GM10266 (cell line): ENCODE results near the gene IRAK1BP1.

Experiments used
- DNase-seq: peaks from one replicate; pipeline ENCODE4 v3.0.0; 2012; ENCODE audit errors: extremely low spot score
- CTCF ChIP-seq: IDR thresholded peaks from 2 replicates; pipeline ENCODE4 v1.5.1; 2012; ENCODE audit warnings: mild to moderate bottlenecking, low read depth; ENCODE audit not compliant: control insufficient read depth, insufficient read depth; ENCODE audit errors: missing control alignments

IRAK1BP1 gene

GRCh38 chr6:78867370-78868040 is at the start of gene IRAK1BP1:
Gene IRAK1BP1, plus strand, starts transcription at chr6:78867551. Its CDS starts 26 bp downstream, at chr6:78867577.
- peak; percentile 84 for DNase-seq
- peak; percentile 19 for TF ChIP-seq CTCF

GRCh38 chr6:78824045-78824444 is 43.3 kb upstream of the IRAK1BP1 start:
- no peak for DNase-seq
- TF ChIP-seq CTCF, result no peak

GRCh38 chr6:78829407-78829806 is 37.9 kb upstream of the IRAK1BP1 start:
- no peak for TF ChIP-seq CTCF
- DNase-seq, result no peak

GRCh38 chr6:78830805-78831204 is 36.5 kb upstream of the IRAK1BP1 start:
- TF ChIP-seq CTCF, result no peak

GRCh38 chr6:78831492-78831891 is 35.9 kb upstream of the IRAK1BP1 start:
- no peak for TF ChIP-seq CTCF
- no peak for DNase-seq

More at GRCh38 chr6:78830805-78831204, 36.5 kb upstream of the IRAK1BP1 start:
- no peak for DNase-seq

GRCh38 chr6:78832091-78832808 is 35.1 kb upstream of the IRAK1BP1 start:
- TF ChIP-seq CTCF, result no peak
- DNase-seq, result no peak

- TF ChIP-seq CTCF, result peak; percentile 14
- DNase-seq, result no peak
Measured at GRCh38 chr6:78835817-78836216, 31.5 kb upstream of the IRAK1BP1 start.
